NOMO-1 treated with dmso at 0.1 percent for 144 hours (cell line): Measurements from ENCODE around the gene LCN2.

Source experiments
- DNase-seq: peaks from one replicate; lab custom pipeline; 2025; ENCODE audit not compliant: unreplicated experiment; lab: John Stamatoyannopoulos, UW

The LCN2 gene

GRCh38 chr9:128149951-128150593 is 819 bp downstream of the LCN2 start:
- no peak for DNase-seq

- no peak for DNase-seq
Observed at GRCh38 chr9:128150594-128151308, 1.5 kb downstream of the LCN2 start.

GRCh38 chr9:128151309-128152132 is 2.3 kb downstream of the LCN2 start:
- no peak for DNase-seq

GRCh38 chr9:128152133-128153059 is 3.1 kb downstream of the LCN2 start:
- no peak for DNase-seq

- no peak for DNase-seq
Observed at GRCh38 chr9:128153060-128153946, 4.0 kb downstream of the LCN2 start.

GRCh38 chr9:128153947-128154695 is 4.9 kb downstream of the LCN2 start:
- no peak for DNase-seq

GRCh38 chr9:128155736-128156500 is 6.7 kb downstream of the LCN2 start:
- DNase-seq = no peak

- DNase-seq = peak; percentile 74
Observed at GRCh38 chr9:128159522-128159783, 10.2 kb downstream of the LCN2 start.

- DNase-seq = peak; percentile 89
Observed at GRCh38 chr9:128159784-128160602, 10.7 kb downstream of the LCN2 start, which contains the start of gene BBLN. Gene BBLN (plus strand): TSS chr9:128160265. CDS start chr9:128160408, 143 bp downstream.

GRCh38 chr9:128160603-128160987 is 11.3 kb downstream of the LCN2 start:
- DNase-seq = no peak

- DNase-seq = no peak
Observed at GRCh38 chr9:128161215-128161902, 12.1 kb downstream of the LCN2 start.

GRCh38 chr9:128162215-128163026 is 13.2 kb downstream of the LCN2 start:
- DNase-seq = no peak

GRCh38 chr9:128163027-128163515 is 13.8 kb downstream of the LCN2 start:
- no peak for DNase-seq

GRCh38 chr9:128163523-128164306 is 14.5 kb downstream of the LCN2 start:
- no peak for DNase-seq

- DNase-seq = no peak
Observed at GRCh38 chr9:128164307-128164885, 15.1 kb downstream of the LCN2 start.
